Colon (tissue), 2 donors: ENCODE measurements around the gene CAMK2B.

Source experiments
- FAIRE-seq: peaks from 2 replicates; lab custom pipeline; 2012; peaks lifted over from hg19 to GRCh38; lab: Jason Lieb, UNC
- donor health status: control.
- donor health status: control.

Gene CAMK2B

GRCh38 chr7:44308596-44309270, 16.7 kb downstream of the CAMK2B start:
- FAIRE-seq: no peak

GRCh38 chr7:44307905-44308595, 17.3 kb downstream of the CAMK2B start:
- no peak for FAIRE-seq

GRCh38 chr7:44307301-44307900, 18.0 kb downstream of the CAMK2B start:
- no peak for FAIRE-seq

- no peak for FAIRE-seq
These were observed 18.8 kb downstream of the CAMK2B start for GRCh38 chr7:44306606-44307005.

GRCh38 chr7:44305564-44306507, 19.6 kb downstream of the CAMK2B start:
- no peak for FAIRE-seq

- no peak for FAIRE-seq
These were observed 30.9 kb downstream of the CAMK2B start for GRCh38 chr7:44294325-44295069.

GRCh38 chr7:44293561-44294324, 31.7 kb downstream of the CAMK2B start:
- FAIRE-seq: no peak

GRCh38 chr7:44292876-44293560, 32.4 kb downstream of the CAMK2B start:
- no peak for FAIRE-seq

GRCh38 chr7:44292420-44292817, 33.0 kb downstream of the CAMK2B start:
- FAIRE-seq: no peak

GRCh38 chr7:44291733-44292419, 33.5 kb downstream of the CAMK2B start:
- no peak for FAIRE-seq

GRCh38 chr7:44291066-44291732, 34.2 kb downstream of the CAMK2B start:
- no peak for FAIRE-seq

- FAIRE-seq: no peak
These were observed 35.2 kb downstream of the CAMK2B start for GRCh38 chr7:44290252-44290620.

- FAIRE-seq: no peak
These were observed 35.8 kb downstream of the CAMK2B start for GRCh38 chr7:44289341-44290251.

GRCh38 chr7:44288811-44289340, 36.5 kb downstream of the CAMK2B start:
- FAIRE-seq: no peak

GRCh38 chr7:44288381-44288685, 37.1 kb downstream of the CAMK2B start:
- no peak for FAIRE-seq

- FAIRE-seq: no peak
These were observed 37.7 kb downstream of the CAMK2B start for GRCh38 chr7:44287488-44288380.
